H1 (cell line): ENCODE data around the gene GALNT6.

ENCODE experiments used
- CTCF ChIP-seq, 3 experiments: IDR thresholded peaks; 1 replicate in 2 of 3; 2 replicates in 1 of 3; pipeline versions ENCODE4 v1.5.1 to v1.6.1; 2011; ENCODE audit warnings: low read length in 3 of 3, mild to moderate bottlenecking in 3 of 3, inconsistent platforms in 2 of 3, low read depth in 1 of 3, moderate library complexity in 1 of 3; ENCODE audit not compliant: insufficient read depth in 1 of 3; ENCODE audit errors: control extremely low read depth in 1 of 3
- E2F6 ChIP-seq: IDR thresholded peaks from 2 replicates; pipeline ENCODE4 v1.6.1; 2012; ENCODE audit warnings: inconsistent platforms
- NRF1 ChIP-seq: IDR thresholded peaks from 2 replicates; pipeline ENCODE4 v1.6.1; 2011; ENCODE audit warnings: mild to moderate bottlenecking, low read depth, low read length, improper control_type of control experiment
- RXRA ChIP-seq: IDR thresholded peaks from 2 replicates; pipeline ENCODE4 v1.6.1; 2011; ENCODE audit warnings: low read depth, mild to moderate bottlenecking, low read length, moderate library complexity; ENCODE audit not compliant: insufficient read depth
- SIN3A ChIP-seq, 2 experiments: IDR thresholded peaks in 1 of 2; conservative IDR thresholded peaks in 1 of 2; 2 replicates each; pipeline ENCODE4 v1.6.1; 2011 to 2012; ENCODE audit warnings: low read length in 2 of 2, improper control_type of control experiment in 1 of 2, low read depth in 1 of 2, mild to moderate bottlenecking in 1 of 2
- SP1 ChIP-seq: IDR thresholded peaks from 2 replicates; pipeline ENCODE4 v1.6.1; 2011; ENCODE audit warnings: low read depth, low read length

DNA sequence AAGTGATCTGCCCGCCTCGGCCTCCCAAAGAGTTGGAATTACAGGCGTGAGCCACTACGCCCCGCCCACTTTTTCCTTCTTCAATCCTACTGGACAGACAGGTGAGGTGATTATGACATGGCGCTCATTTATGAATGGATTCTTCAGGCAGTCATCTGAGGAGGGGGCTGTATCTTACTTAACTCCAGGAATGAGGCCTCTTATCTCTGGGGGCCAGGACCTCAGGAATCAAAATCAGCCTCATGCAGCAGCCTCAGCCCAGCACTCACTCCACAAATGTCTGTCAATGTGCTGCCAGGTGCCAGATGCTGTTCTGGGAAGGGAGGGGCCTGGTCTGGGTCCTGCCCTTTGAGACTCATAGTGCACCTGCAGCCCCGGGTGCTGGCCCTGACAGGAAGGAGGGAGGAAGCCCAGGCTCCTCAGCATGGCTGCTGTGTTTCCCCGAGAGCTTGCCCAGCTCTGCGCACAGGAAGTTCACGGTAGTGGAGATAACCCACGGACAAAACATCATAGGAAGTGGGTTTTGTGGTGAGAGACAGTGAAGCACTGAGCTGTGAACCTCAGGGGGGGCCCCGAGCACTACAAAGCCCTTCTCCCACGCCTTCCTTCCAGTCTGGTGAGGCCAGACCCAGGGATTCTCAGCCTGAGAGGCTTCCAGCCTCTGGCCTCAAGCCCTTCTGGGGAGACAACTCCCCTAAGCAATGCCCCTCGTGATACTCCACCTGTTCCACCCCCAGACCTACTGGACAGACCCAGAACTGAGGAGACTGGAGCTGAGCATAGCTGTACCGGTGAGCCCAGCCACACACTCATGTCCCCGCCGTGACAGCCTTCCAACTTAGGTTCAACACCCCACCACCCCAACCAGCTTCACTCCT, 22.3 kb downstream of the GALNT6 start:
- no peak for TF ChIP-seq SIN3A (conservative IDR thresholded peaks at IDR 0.05 in 1 of 2, IDR thresholded peaks at IDR 0.05 in 1 of 2; ENCODE audit: low read depth in 1 of 2, low read length in 2 of 2)
- no peak for TF ChIP-seq CTCF (IDR thresholded peaks at IDR 0.05; ENCODE audit: control extremely low read depth in 1 of 3, insufficient read depth in 1 of 3, low read depth in 1 of 3, low read length in 3 of 3)
- no peak for TF ChIP-seq E2F6
- no peak for TF ChIP-seq RXRA
- TF ChIP-seq NRF1: no peak
- TF ChIP-seq SP1: no peak
